ENCODE measurements around the gene KCNG1.

Gene KCNG1

GRCh38 chr20:50969435-50969834 is 53.5 kb downstream of the KCNG1 start:
- H3K27ac ChIP-seq: no peak overlapping the region
- no peaks in the 10 kb centered on the region for H3K9me3 ChIP-seq (replicated peaks in 1 of 11)
- H3K4me3 ChIP-seq: no peak overlapping the region
- no peak overlapping the region for H3K9ac ChIP-seq
- no peaks in the 10 kb centered on the region for H3K36me3 ChIP-seq
- peaks cover 0 to 6% (median 0%) of the 10 kb centered on the region in 10 experiments; a peak in 2 of 20 replicates for H3K4me1 ChIP-seq
- no peaks in the 10 kb centered on the region for H3K27me3 ChIP-seq
- TF ChIP-seq Cebpa-rat (IDR thresholded peaks at IDR 0.05): no peak
- H4K20me1 ChIP-seq: no peaks in the 10 kb centered on the region
- H3K4me2 ChIP-seq: no peak overlapping the region

DNA sequence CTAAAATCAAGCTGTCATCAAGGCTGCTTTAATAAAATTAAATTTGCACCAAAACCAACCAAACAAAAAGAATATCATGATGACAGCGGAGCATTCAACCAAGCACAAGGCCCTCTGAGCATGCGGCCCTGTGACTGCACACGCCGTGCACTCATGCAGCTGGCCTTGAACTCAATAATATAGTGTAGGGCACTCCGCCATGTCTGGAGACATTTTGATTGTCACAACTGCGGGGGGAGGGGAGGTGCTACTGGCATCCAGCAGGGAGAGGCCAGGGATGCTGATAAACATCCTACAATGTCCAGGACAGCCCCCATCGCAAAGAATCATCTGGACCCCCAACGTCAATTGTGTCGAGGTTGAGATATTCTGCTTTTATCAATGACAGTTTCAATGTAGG is 54.6 kb downstream of the KCNG1 start:
- H3K36me3 ChIP-seq: no peaks in the 10 kb centered on the region
- H3K9me3 ChIP-seq (replicated peaks in 1 of 11): no peaks in the 10 kb centered on the region
- no peaks in the 10 kb centered on the region for H4K20me1 ChIP-seq
- no peaks in the 10 kb centered on the region for H3K27me3 ChIP-seq
- H3K9ac ChIP-seq: no peak overlapping the region
- no peak overlapping the region for H3K4me2 ChIP-seq
- TF ChIP-seq Cebpa-rat (IDR thresholded peaks at IDR 0.05): no peak
- no peak overlapping the region for H3K4me3 ChIP-seq
- H3K27ac ChIP-seq: no peak overlapping the region
- H3K4me1 ChIP-seq: peaks cover 0 to 6% (median 0%) of the 10 kb centered on the region in 10 experiments; a peak in 2 of 20 replicates

DNA sequence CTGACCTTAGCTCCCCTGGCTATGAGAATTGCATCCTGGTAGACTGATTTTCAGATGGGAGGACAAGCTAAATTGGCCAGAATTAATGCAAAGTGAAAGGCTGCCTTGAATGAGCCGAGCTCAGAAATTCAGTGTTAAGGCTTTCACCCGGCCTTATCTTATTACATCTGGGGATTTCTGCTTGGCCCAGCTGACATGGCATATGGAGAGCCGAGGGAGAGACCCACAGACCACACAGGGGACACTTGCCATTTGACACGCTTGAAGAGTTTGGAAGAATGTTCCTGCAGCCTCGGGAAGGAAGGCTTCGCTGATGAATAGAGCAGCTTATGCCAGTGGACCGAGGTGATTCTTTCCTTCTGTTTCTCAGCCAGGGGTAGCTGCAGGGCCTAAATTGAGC is 55.3 kb downstream of the KCNG1 start:
- no peak overlapping the region for H3K9ac ChIP-seq
- H3K4me1 ChIP-seq: peaks cover 0 to 6% (median 0%) of the 10 kb centered on the region in 10 experiments; a peak in 2 of 20 replicates
- no peaks in the 10 kb centered on the region for H3K27me3 ChIP-seq
- H4K20me1 ChIP-seq: 0 out of 22 replicates have a peak, but pooled peaks cover 0 to 4% (median 0%) of the 10 kb centered on the region in 11 experiments
- TF ChIP-seq Cebpa-rat (IDR thresholded peaks at IDR 0.05): no peak
- no peak overlapping the region for H3K4me3 ChIP-seq
- no peak overlapping the region for H3K27ac ChIP-seq
- H3K4me2 ChIP-seq: peak overlapping the region in 2 of 11 experiments; percentile 1 to 12; a peak in 2 of 22 replicates
- no peaks in the 10 kb centered on the region for H3K9me3 ChIP-seq (replicated peaks in 1 of 11)
- no peaks in the 10 kb centered on the region; a peak in 1 of 22 replicates for H3K36me3 ChIP-seq

DNA sequence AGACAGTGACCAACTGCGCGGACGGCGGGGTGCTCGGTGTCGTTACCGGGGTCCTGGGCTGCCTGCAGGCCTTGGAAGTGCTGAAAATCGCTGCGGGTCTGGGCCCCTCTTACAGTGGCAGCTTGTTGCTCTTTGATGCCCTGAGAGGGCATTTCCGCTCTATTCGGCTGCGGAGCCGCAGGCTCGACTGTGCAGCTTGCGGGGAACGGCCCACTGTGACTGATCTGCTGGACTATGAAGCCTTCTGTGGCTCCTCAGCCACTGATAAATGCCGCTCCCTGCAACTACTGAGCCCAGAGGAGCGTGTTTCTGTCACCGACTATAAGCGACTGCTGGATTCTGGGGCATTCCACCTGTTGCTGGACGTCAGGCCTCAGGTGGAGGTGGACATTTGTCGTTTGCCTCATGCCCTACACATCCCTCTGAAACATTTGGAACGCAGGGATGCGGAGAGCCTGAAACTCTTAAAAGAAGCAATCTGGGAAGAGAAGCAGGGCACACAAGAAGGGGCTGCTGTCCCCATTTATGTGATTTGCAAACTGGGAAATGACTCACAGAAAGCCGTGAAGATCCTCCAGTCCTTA is 63.3 kb downstream of the KCNG1 start:
- TF ChIP-seq Cebpa-rat (IDR thresholded peaks at IDR 0.05): no peak
- Histone ChIP-seq H3K4me1 (peaks cover 31 to 55% (median 38%) of the 10 kb centered on the region in 10 experiments), H3K27me3 (no peaks in the 10 kb centered on the region), H4K20me1 (peaks cover 34 to 56% (median 42%) of the 10 kb centered on the region in 11 experiments; a peak in 21 of 22 replicates), H3K9me3 (replicated peaks in 1 of 11) (no peaks in the 10 kb centered on the region; a peak in 1 of 22 replicates), H3K4me3 (peak overlapping the region; percentile 79 to 98 (median 91)), H3K9ac (peak overlapping the region; percentile 93 to 99 (median 97)), H3K36me3 (peaks cover 12 to 40% (median 21%) of the 10 kb centered on the region in 11 experiments; a peak in 20 of 22 replicates), H3K4me2 (peak overlapping the region; percentile 90 to 99 (median 97)), H3K27ac (peak overlapping the region; percentile 96 to 99 (median 97); a peak in 20 of 22 replicates)

GRCh38 chr20:50958615-50959542 is 64.0 kb downstream of the KCNG1 start, which contains the start of gene MOCS3:
Gene MOCS3 (plus strand): TSS chr20:50958818. CDS start chr20:50958843, 25 bp downstream.
- peak in 5 of 11 experiments; percentile 36 to 81 (median 53); a peak in 7 of 22 replicates for TF ChIP-seq Cebpa-rat (IDR thresholded peaks at IDR 0.05)
- no peaks in the 10 kb centered on the region for H3K27me3 ChIP-seq
- peaks cover 18 to 47% (median 29%) of the 10 kb centered on the region in 11 experiments; a peak in 20 of 22 replicates for H3K36me3 ChIP-seq
- H3K4me1 ChIP-seq: peaks cover 31 to 56% (median 38%) of the 10 kb centered on the region in 10 experiments
- H4K20me1 ChIP-seq: peaks cover 39 to 64% (median 50%) of the 10 kb centered on the region in 11 experiments; a peak in 21 of 22 replicates
- peak within 1 kb of the TSS; percentile 79 to 98 (median 91) for H3K4me3 ChIP-seq
- peak within 1 kb of the TSS; percentile 93 to 99 (median 97) for H3K9ac ChIP-seq
- H3K27ac ChIP-seq: peak within 1 kb of the TSS; percentile 96 to 99 (median 97)
- no peaks in the 10 kb centered on the region; a peak in 1 of 22 replicates for H3K9me3 ChIP-seq (replicated peaks in 1 of 11)
- H3K4me2 ChIP-seq: peak within 1 kb of the TSS; percentile 90 to 99 (median 97)

- peak within 1 kb of the TSS; percentile 96 to 99 (median 97) for H3K27ac ChIP-seq
- H3K4me2 ChIP-seq: peak within 1 kb of the TSS; percentile 90 to 99 (median 97)
- peaks cover 46 to 72% (median 58%) of the 10 kb centered on the region in 11 experiments; a peak in 21 of 22 replicates for H4K20me1 ChIP-seq
- TF ChIP-seq Cebpa-rat (IDR thresholded peaks at IDR 0.05): 0 out of 22 replicates have a peak, but pooled peaks of 1 of the 11 experiments have one; percentile 2
- H3K36me3 ChIP-seq: peaks cover 27 to 56% (median 37%) of the 10 kb centered on the region in 11 experiments
- H3K4me1 ChIP-seq: peaks cover 31 to 56% (median 38%) of the 10 kb centered on the region in 10 experiments
- no peaks in the 10 kb centered on the region for H3K27me3 ChIP-seq
- no peaks in the 10 kb centered on the region; a peak in 1 of 22 replicates for H3K9me3 ChIP-seq (replicated peaks in 1 of 11)
- H3K4me3 ChIP-seq: peak within 1 kb of the TSS; percentile 79 to 98 (median 91)
- peak within 1 kb of the TSS; percentile 93 to 99 (median 97) for H3K9ac ChIP-seq
Observed at GRCh38 chr20:50957798-50958614, 64.9 kb downstream of the KCNG1 start, which contains the start of gene DPM1. Gene DPM1 (minus strand): TSS chr20:50958532. CDS start chr20:50958523, 9 bp downstream.

GRCh38 chr20:50957276-50957675 is 65.6 kb downstream of the KCNG1 start:
- peak overlapping the region; percentile 96 to 99 (median 97); a peak in 21 of 22 replicates for H3K27ac ChIP-seq
- no peak for TF ChIP-seq Cebpa-rat (IDR thresholded peaks at IDR 0.05)

GRCh38 chr20:50953821-50954220 is 69.1 kb downstream of the KCNG1 start:
- Histone ChIP-seq H3K9me3 (replicated peaks in 1 of 11) (no peaks in the 10 kb centered on the region), H4K20me1 (peaks cover 50 to 92% (median 78%) of the 10 kb centered on the region in 11 experiments; a peak in 21 of 22 replicates), H3K4me1 (peaks cover 11 to 28% (median 16%) of the 10 kb centered on the region in 10 experiments), H3K4me2 (no peak overlapping the region), H3K9ac (0 out of 22 replicates have a peak overlapping the region, but pooled peaks of 1 of the 11 experiments have one; percentile 42), H3K27me3 (no peaks in the 10 kb centered on the region), H3K36me3 (peaks cover 57 to 79% (median 68%) of the 10 kb centered on the region in 11 experiments), H3K27ac (no peak overlapping the region), H3K4me3 (no peak overlapping the region)
- no peak for TF ChIP-seq Cebpa-rat (IDR thresholded peaks at IDR 0.05)

More at GRCh38 chr20:50957276-50957675, 65.6 kb downstream of the KCNG1 start:
- H3K27me3 ChIP-seq: no peaks in the 10 kb centered on the region
- H3K4me3 ChIP-seq: peak overlapping the region; percentile 79 to 98 (median 91)
- no peaks in the 10 kb centered on the region; a peak in 1 of 22 replicates for H3K9me3 ChIP-seq (replicated peaks in 1 of 11)
- H3K36me3 ChIP-seq: peaks cover 31 to 62% (median 42%) of the 10 kb centered on the region in 11 experiments
- peaks cover 46 to 76% (median 58%) of the 10 kb centered on the region in 11 experiments; a peak in 21 of 22 replicates for H4K20me1 ChIP-seq
- H3K9ac ChIP-seq: peak overlapping the region; percentile 93 to 99 (median 97)
- H3K4me1 ChIP-seq: peaks cover 31 to 56% (median 38%) of the 10 kb centered on the region in 10 experiments
- H3K4me2 ChIP-seq: peak overlapping the region; percentile 77 to 99 (median 96)

Data from BLaER1 treated with 17β-estradiol and CSF1 and Interleukin-3, amounts not matched to agents 10 nM and 100 nM (cell line).